Duodenal mucosa (tissue), 2 donors: Measurements from ENCODE around the gene PIP4K2C.
"Not testable (repeated sequence)": the region's sequence is repeated elsewhere in the genome, so short reads cannot be mapped to it uniquely, and the experiment has no call there.

ENCODE experiments used
- H3K27ac ChIP-seq: one replicate; pipeline ENCODE4 v1.7.0; 2013; ENCODE audit warnings: low read depth, low read length
- H3K27me3 ChIP-seq, 2 donors: one replicate each; pipeline ENCODE4 v1.7.0; 2013; ENCODE audit warnings: low read length in 2 of 2, control low read depth in 1 of 2; ENCODE audit not compliant: insufficient read depth in 2 of 2, control insufficient read depth in 1 of 2
- H3K36me3 ChIP-seq, 2 donors: one replicate each; pipeline ENCODE4 v1.7.0; 2013; ENCODE audit warnings: low read length in 2 of 2, control low read depth in 1 of 2; ENCODE audit not compliant: insufficient read depth in 2 of 2, control insufficient read depth in 1 of 2
- H3K4me1 ChIP-seq, 2 donors: one replicate each; pipeline ENCODE4 v1.7.0; 2013; ENCODE audit warnings: low read length in 2 of 2, control low read depth in 1 of 2; ENCODE audit not compliant: insufficient read depth in 2 of 2, control insufficient read depth in 1 of 2
- H3K4me3 ChIP-seq, 2 donors: one replicate each; pipeline ENCODE4 v1.7.0; 2013; ENCODE audit warnings: low read length in 2 of 2, low read depth in 1 of 2
- H3K9ac ChIP-seq, 2 donors: one replicate each; pipeline ENCODE4 v1.7.0; 2013; ENCODE audit warnings: low read length in 2 of 2, low read depth in 1 of 2
- H3K9me3 ChIP-seq, 2 donors: one replicate each; pipeline ENCODE4 v1.7.0; 2013; ENCODE audit warnings: low read length in 2 of 2, control low read depth in 1 of 2; ENCODE audit not compliant: control insufficient read depth in 1 of 2

Gene PIP4K2C

GRCh38 chr12:57584690-57585089, 6.3 kb upstream of the PIP4K2C start:
- H3K9ac ChIP-seq = no peak overlapping the region
- peaks cover 0 to 10% of the 10 kb centered on the region in 2 donors for H3K27me3 ChIP-seq
- H3K36me3 ChIP-seq = no peaks in the 10 kb centered on the region
- H3K4me1 ChIP-seq = peaks cover 0 to 3% of the 10 kb centered on the region in 2 donors
- H3K27ac ChIP-seq = no peak overlapping the region
- H3K9me3 ChIP-seq = no peaks in the 10 kb centered on the region
- no peak overlapping the region for H3K4me3 ChIP-seq

DNA sequence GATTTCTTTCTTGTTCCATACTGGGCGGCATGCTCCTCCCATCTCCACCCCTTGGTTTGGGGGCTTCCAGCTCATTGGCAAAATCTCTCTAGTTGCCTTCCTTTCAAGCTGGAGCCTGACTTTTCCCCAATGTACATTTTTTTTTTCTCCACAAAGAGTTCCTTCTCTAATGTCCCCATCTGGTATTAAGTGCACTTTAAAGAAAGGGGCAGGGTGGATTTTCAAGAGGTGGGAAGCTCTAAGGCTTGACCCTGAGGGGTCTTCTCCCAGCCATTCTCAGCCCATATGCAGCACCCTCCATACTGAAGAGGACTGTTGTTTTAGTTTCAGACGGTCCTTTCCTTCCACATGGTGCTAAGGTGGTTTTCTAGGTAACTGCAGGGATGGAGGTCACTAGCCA, 5.8 kb upstream of the PIP4K2C start:
- Histone ChIP-seq H3K9me3 (no peaks in the 10 kb centered on the region), H3K27me3 (peaks cover 0 to 10% of the 10 kb centered on the region in 2 donors), H3K36me3 (no peaks in the 10 kb centered on the region), H3K4me1 (no peaks in the 10 kb centered on the region), H3K4me3 (no peak overlapping the region), H3K27ac (no peak overlapping the region), H3K9ac (no peak overlapping the region)

- Histone ChIP-seq H3K27ac (no peak overlapping the region), H3K9ac (no peak overlapping the region), H3K9me3 (no peaks in the 10 kb centered on the region), H3K4me3 (no peak overlapping the region), H3K27me3 (peaks cover 0 to 10% of the 10 kb centered on the region in 2 donors), H3K4me1 (peaks cover 0 to 6% of the 10 kb centered on the region in 2 donors), H3K36me3 (no peaks in the 10 kb centered on the region)
Measured at GRCh38 chr12:57586128-57586527, 4.9 kb upstream of the PIP4K2C start.

DNA sequence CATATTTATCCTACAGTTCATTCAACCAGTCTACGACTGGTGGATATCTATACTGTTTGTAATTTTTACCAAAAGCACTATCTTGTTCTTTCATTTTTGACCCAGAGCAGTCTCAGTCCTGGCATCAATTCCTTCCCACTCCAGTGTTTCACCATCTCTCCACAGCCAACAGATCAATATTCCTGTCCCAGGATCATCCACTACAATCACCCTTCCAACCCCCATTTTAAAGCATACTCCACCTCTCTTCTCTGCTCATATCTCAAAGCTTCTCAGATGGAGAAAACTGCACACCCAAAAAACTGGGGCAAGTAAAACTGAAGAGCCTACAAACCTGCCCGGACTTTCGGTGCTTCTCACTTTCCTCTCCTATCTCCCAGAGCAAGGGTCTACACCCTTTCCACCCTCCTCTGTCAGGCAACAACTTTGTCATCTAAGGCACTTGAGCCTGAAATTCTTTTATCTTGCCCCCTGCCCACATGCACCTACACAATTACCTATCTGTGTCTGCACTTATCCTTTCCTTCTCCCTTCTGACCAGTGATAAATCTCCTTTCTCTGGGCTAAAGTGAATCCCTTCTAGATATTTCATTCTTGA, 4.1 kb upstream of the PIP4K2C start:
- Histone ChIP-seq H3K9me3 (no peaks in the 10 kb centered on the region), H3K27ac (no peak overlapping the region), H3K27me3 (peaks cover 0 to 10% of the 10 kb centered on the region in 2 donors), H3K4me1 (peaks cover 5 to 11% of the 10 kb centered on the region in 2 donors), H3K36me3 (no peaks in the 10 kb centered on the region), H3K4me3 (no peak overlapping the region), H3K9ac (no peak overlapping the region)

- peaks cover 8 to 13% of the 10 kb centered on the region in 2 donors for H3K4me1 ChIP-seq
- H3K36me3 ChIP-seq, H3K27ac ChIP-seq, H3K9ac ChIP-seq, H3K9me3 ChIP-seq, H3K27me3 ChIP-seq, H3K4me3 ChIP-seq: not testable (repeated sequence)
Measured at GRCh38 chr12:57588951-57589610, 1.9 kb upstream of the PIP4K2C start.

DNA sequence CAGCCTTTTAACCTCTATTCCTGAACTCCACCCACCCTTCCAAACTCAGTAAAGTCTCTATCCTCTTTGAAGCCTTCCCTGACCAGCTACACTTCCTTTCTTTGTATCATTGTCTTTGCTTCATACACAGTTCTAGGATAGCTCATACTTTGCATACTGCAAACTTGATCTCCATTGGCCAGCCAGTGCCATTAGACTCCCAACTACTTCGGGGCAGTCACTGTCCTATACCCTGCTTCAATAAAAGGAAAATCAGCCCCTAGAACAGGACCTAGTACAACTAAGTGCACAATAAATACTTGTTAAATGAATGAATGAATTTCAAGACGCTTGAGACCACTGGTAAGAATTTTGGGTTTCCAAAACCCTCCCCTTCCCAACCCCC, 521 bp upstream of the PIP4K2C start:
- peaks cover 8 to 13% of the 10 kb centered on the region in 2 donors for H3K4me1 ChIP-seq
- no peak overlapping the region for H3K27ac ChIP-seq
- peaks cover 0 to 6% of the 10 kb centered on the region in 2 donors for H3K27me3 ChIP-seq
- peaks cover 3 to 11% of the 10 kb centered on the region in 2 donors for H3K36me3 ChIP-seq
- peak overlapping the region; percentile 81 to 82 for H3K9ac ChIP-seq
- peak overlapping the region; percentile 74 to 99 for H3K4me3 ChIP-seq
- no peaks in the 10 kb centered on the region for H3K9me3 ChIP-seq

- H3K36me3 ChIP-seq = peaks cover 8 to 22% of the 10 kb centered on the region in 2 donors
- H3K9me3 ChIP-seq = no peaks in the 10 kb centered on the region
- no peak overlapping the region for H3K27ac ChIP-seq
- H3K9ac ChIP-seq = peak overlapping the region; percentile 81 to 82
- H3K4me1 ChIP-seq = peaks cover 8 to 13% of the 10 kb centered on the region in 2 donors
- peak overlapping the region; percentile 74 to 99 for H3K4me3 ChIP-seq
- H3K27me3 ChIP-seq = peaks cover 0 to 6% of the 10 kb centered on the region in 2 donors
Measured at GRCh38 chr12:57591782-57592325, 862 bp downstream of the PIP4K2C start.

DNA sequence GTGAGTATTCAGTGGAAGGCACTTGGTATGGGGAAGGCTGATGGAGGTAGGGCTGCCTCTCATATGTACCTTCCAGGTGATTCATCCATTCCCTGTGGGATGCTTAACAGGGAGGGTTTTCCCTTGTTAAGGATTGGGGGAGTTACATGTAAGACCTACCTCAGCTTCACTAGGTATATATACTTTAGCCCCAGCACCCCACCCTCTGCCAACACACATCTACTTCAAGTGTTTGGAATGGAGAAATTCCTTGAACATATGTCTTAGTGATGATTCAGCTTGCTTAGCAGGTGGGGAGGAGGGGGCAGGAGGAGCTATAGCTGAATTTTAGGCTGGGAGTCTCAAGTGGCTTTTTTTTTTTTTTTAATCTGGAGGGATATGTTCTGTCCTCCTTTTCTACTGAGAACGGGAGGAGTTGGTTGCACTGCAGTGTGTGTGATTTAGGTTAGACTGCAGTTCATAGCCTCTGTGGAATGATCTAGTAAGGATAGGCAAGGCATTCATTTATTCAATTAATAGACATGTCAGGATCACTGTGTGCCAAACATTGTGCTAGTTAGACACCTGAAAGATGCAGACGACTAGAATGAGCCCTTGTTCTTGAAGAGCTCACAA, 1.7 kb downstream of the PIP4K2C start:
- no peak overlapping the region for H3K9ac ChIP-seq

GRCh38 chr12:57593187-57593586, 2.2 kb downstream of the PIP4K2C start:
- Histone ChIP-seq H3K9ac (no peak overlapping the region), H3K27me3 (peaks cover 0 to under 1% of the 10 kb centered on the region in 2 donors), H3K9me3 (no peaks in the 10 kb centered on the region), H3K4me3 (no peak overlapping the region), H3K4me1 (peaks cover 8 to 13% of the 10 kb centered on the region in 2 donors), H3K27ac (no peak overlapping the region), H3K36me3 (peaks cover 13 to 32% of the 10 kb centered on the region in 2 donors)

More for the DNA sequence above, 1.7 kb downstream of the PIP4K2C start:
- H3K9me3 ChIP-seq = no peaks in the 10 kb centered on the region
- H3K27ac ChIP-seq = no peak overlapping the region
- peaks cover 11 to 30% of the 10 kb centered on the region in 2 donors for H3K36me3 ChIP-seq
- H3K4me1 ChIP-seq = peaks cover 8 to 13% of the 10 kb centered on the region in 2 donors
- H3K27me3 ChIP-seq = peaks cover 0 to 6% of the 10 kb centered on the region in 2 donors
- no peak overlapping the region for H3K4me3 ChIP-seq

DNA sequence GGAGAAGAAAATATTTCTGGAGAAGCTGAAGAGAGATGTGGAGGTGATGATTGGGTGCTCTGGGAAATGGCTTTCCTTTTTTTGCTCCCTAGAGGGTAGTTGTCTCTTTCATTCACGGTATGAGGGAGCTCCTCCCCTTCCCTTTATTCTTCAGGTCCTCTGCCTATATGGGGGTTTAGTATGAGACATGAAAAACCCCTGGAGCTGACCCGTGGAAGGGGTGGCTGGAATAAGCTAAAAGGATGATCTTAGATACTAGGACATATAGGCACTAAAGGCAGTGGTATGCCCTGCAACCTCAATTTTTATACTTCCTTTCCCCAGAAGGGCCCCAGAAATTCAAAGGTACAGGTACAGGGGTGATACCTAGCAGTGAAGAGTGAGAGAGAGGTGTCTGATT, 9.4 kb downstream of the PIP4K2C start:
- H3K4me3 ChIP-seq = no peak overlapping the region
- H3K27ac ChIP-seq = no peak overlapping the region
- peaks cover 12 to 17% of the 10 kb centered on the region in 2 donors for H3K4me1 ChIP-seq
- H3K9me3 ChIP-seq = no peaks in the 10 kb centered on the region
- peaks cover 28 to 62% of the 10 kb centered on the region in 2 donors for H3K36me3 ChIP-seq
- peaks cover 0 to 4% of the 10 kb centered on the region in 2 donors for H3K27me3 ChIP-seq
- no peak overlapping the region for H3K9ac ChIP-seq
